ENCODE measurements around the gene EVA1A.

Gene EVA1A

GRCh38 chr2:75562513-75562864, 1.8 kb upstream of the EVA1A start:
- no peak for DNase-seq
- Histone ChIP-seq H3K27ac (ENCODE audit: insufficient read depth in 1 of 2, low read depth in 1 of 2, low read length in 2 of 2, poor library complexity in 1 of 2, severe bottlenecking in 2 of 2) (no peak overlapping the region), H3K36me3 (ENCODE audit: control insufficient read depth in 4 of 4, insufficient read depth in 4 of 4, low read length in 3 of 4) (no peaks in the 10 kb centered on the region), H3K4me3 (ENCODE audit: control insufficient read depth in 1 of 7, extremely low read depth in 1 of 7, insufficient read depth in 4 of 7, low read depth in 2 of 7, low read length in 6 of 7) (no peak overlapping the region), H3K27me3 (replicated peaks in 2 of 5; ENCODE audit: control insufficient read depth in 4 of 5, insufficient read depth in 5 of 5, low read length in 4 of 5) (peaks cover 0 to 65% (median 36%) of the 10 kb centered on the region in 5 experiments), H3K9me3 (ENCODE audit: control extremely low read depth in 1 of 5, control insufficient read depth in 4 of 5, insufficient read depth in 2 of 5, low read depth in 1 of 5, low read length in 4 of 5) (no peaks in the 10 kb centered on the region), H3K4me1 (ENCODE audit: control extremely low read depth in 1 of 4, control insufficient read depth in 4 of 4, insufficient read depth in 4 of 4, low read length in 3 of 4) (peaks cover 0 to 16% (median 7%) of the 10 kb centered on the region in 4 experiments)
- ChIA-PET CTCF (interaction anchor here (1.8 kb wide), 1 partner anchor 12 kb away, joined by 7 read pairs; no protein-coding TSS in a partner anchor), POLR2A (no interaction called here)
- 97% methylated on average over 5 of the region's 5 CpGs for WGBS (ENCODE audit: insufficient coverage)

- 85% methylated on average over 11 of the region's 11 CpGs for WGBS (ENCODE audit: insufficient coverage)
- no peak overlapping the region for H3K4me3 ChIP-seq (ENCODE audit: control insufficient read depth in 1 of 7, extremely low read depth in 1 of 7, insufficient read depth in 4 of 7, low read depth in 2 of 7, low read length in 6 of 7)
- H3K27ac ChIP-seq (ENCODE audit: insufficient read depth in 1 of 2, low read depth in 1 of 2, low read length in 2 of 2, poor library complexity in 1 of 2, severe bottlenecking in 2 of 2) = no peak overlapping the region
- H3K36me3 ChIP-seq (ENCODE audit: control insufficient read depth in 4 of 4, insufficient read depth in 4 of 4, low read length in 3 of 4) = no peaks in the 10 kb centered on the region
- peaks cover 0 to 72% (median 38%) of the 10 kb centered on the region in 5 experiments for H3K27me3 ChIP-seq (replicated peaks in 2 of 5; ENCODE audit: control insufficient read depth in 4 of 5, insufficient read depth in 5 of 5, low read length in 4 of 5)
- CTCF ChIA-PET = interaction anchor here (1.8 to 2.6 kb wide), 3 partner anchors 11 to 47 kb away, joined by 6 to 8 read pairs (median 7); no protein-coding TSS in a partner anchor
- H3K9me3 ChIP-seq (ENCODE audit: control extremely low read depth in 1 of 5, control insufficient read depth in 4 of 5, insufficient read depth in 2 of 5, low read depth in 1 of 5, low read length in 4 of 5) = no peaks in the 10 kb centered on the region
- DNase-seq = no peak
- peaks cover 0 to 16% (median 7%) of the 10 kb centered on the region in 4 experiments for H3K4me1 ChIP-seq (ENCODE audit: control extremely low read depth in 1 of 4, control insufficient read depth in 4 of 4, insufficient read depth in 4 of 4, low read length in 3 of 4)
- POLR2A ChIA-PET = no interaction called here
Measured at GRCh38 chr2:75561566-75562512, 1.1 kb upstream of the EVA1A start.

- H3K27me3 ChIP-seq (replicated peaks in 2 of 5; ENCODE audit: control insufficient read depth in 4 of 5, insufficient read depth in 5 of 5, low read length in 4 of 5) = peaks cover 0 to 79% (median 37%) of the 10 kb centered on the region in 5 experiments
- ChIA-PET CTCF (interaction anchor here (2.1 to 2.6 kb wide), 2 partner anchors 14 to 49 kb away, joined by 6 to 8 read pairs; no protein-coding TSS in a partner anchor), POLR2A (no interaction called here)
- peak in 2 of 3 donors; percentile 7 to 14 for DNase-seq
- WGBS (ENCODE audit: insufficient coverage) = 2% methylated on average over 42 of the region's 43 CpGs
- H3K36me3 ChIP-seq (ENCODE audit: control insufficient read depth in 4 of 4, insufficient read depth in 4 of 4, low read length in 3 of 4) = no peaks in the 10 kb centered on the region
- peak overlapping the region in 5 of 7 experiments; percentile 32 to 71 (median 63) for H3K4me3 ChIP-seq (ENCODE audit: control insufficient read depth in 1 of 7, extremely low read depth in 1 of 7, insufficient read depth in 4 of 7, low read depth in 2 of 7, low read length in 6 of 7)
- no peaks in the 10 kb centered on the region for H3K9me3 ChIP-seq (ENCODE audit: control extremely low read depth in 1 of 5, control insufficient read depth in 4 of 5, insufficient read depth in 2 of 5, low read depth in 1 of 5, low read length in 4 of 5)
- no peak overlapping the region for H3K27ac ChIP-seq (ENCODE audit: insufficient read depth in 1 of 2, low read depth in 1 of 2, low read length in 2 of 2, poor library complexity in 1 of 2, severe bottlenecking in 2 of 2)
- H3K4me1 ChIP-seq (ENCODE audit: control extremely low read depth in 1 of 4, control insufficient read depth in 4 of 4, insufficient read depth in 4 of 4, low read length in 3 of 4) = peaks cover 0 to 16% (median 7%) of the 10 kb centered on the region in 4 experiments
Measured at GRCh38 chr2:75560022-75560767, 544 bp downstream of the EVA1A start.

- ChIA-PET POLR2A (no interaction called here), CTCF (interaction anchor here (2.6 kb wide), 1 partner anchor 49 kb away, joined by 6 read pairs; no protein-coding TSS in a partner anchor)
- peaks cover 0 to 82% (median 33%) of the 10 kb centered on the region in 5 experiments for H3K27me3 ChIP-seq (replicated peaks in 2 of 5; ENCODE audit: control insufficient read depth in 4 of 5, insufficient read depth in 5 of 5, low read length in 4 of 5)
- H3K27ac ChIP-seq (ENCODE audit: insufficient read depth in 1 of 2, low read depth in 1 of 2, low read length in 2 of 2, poor library complexity in 1 of 2, severe bottlenecking in 2 of 2) = no peak overlapping the region
- peak overlapping the region in 4 of 7 experiments; percentile 32 to 71 (median 64) for H3K4me3 ChIP-seq (ENCODE audit: control insufficient read depth in 1 of 7, extremely low read depth in 1 of 7, insufficient read depth in 4 of 7, low read depth in 2 of 7, low read length in 6 of 7)
- peak in 1 of 3 donors; percentile 6 for DNase-seq
- peaks cover 0 to 16% (median 7%) of the 10 kb centered on the region in 4 experiments for H3K4me1 ChIP-seq (ENCODE audit: control extremely low read depth in 1 of 4, control insufficient read depth in 4 of 4, insufficient read depth in 4 of 4, low read length in 3 of 4)
- WGBS (ENCODE audit: insufficient coverage) = no CpG with 5 or more reads among the region's 8 CpGs
- no peaks in the 10 kb centered on the region for H3K36me3 ChIP-seq (ENCODE audit: control insufficient read depth in 4 of 4, insufficient read depth in 4 of 4, low read length in 3 of 4)
- no peaks in the 10 kb centered on the region for H3K9me3 ChIP-seq (ENCODE audit: control extremely low read depth in 1 of 5, control insufficient read depth in 4 of 5, insufficient read depth in 2 of 5, low read depth in 1 of 5, low read length in 4 of 5)
Measured at GRCh38 chr2:75559680-75560021, 1.1 kb downstream of the EVA1A start.

GRCh38 chr2:75558786-75559679, 1.7 kb downstream of the EVA1A start:
- Histone ChIP-seq H3K27me3 (replicated peaks in 2 of 5; ENCODE audit: control insufficient read depth in 4 of 5, insufficient read depth in 5 of 5, low read length in 4 of 5) (peaks cover 0 to 85% (median 33%) of the 10 kb centered on the region in 5 experiments), H3K9me3 (ENCODE audit: control extremely low read depth in 1 of 5, control insufficient read depth in 4 of 5, insufficient read depth in 2 of 5, low read depth in 1 of 5, low read length in 4 of 5) (no peaks in the 10 kb centered on the region), H3K36me3 (ENCODE audit: control insufficient read depth in 4 of 4, insufficient read depth in 4 of 4, low read length in 3 of 4) (no peaks in the 10 kb centered on the region), H3K4me1 (ENCODE audit: control extremely low read depth in 1 of 4, control insufficient read depth in 4 of 4, insufficient read depth in 4 of 4, low read length in 3 of 4) (peaks cover 0 to 16% (median 7%) of the 10 kb centered on the region in 4 experiments), H3K27ac (ENCODE audit: insufficient read depth in 1 of 2, low read depth in 1 of 2, low read length in 2 of 2, poor library complexity in 1 of 2, severe bottlenecking in 2 of 2) (no peak overlapping the region), H3K4me3 (ENCODE audit: control insufficient read depth in 1 of 7, extremely low read depth in 1 of 7, insufficient read depth in 4 of 7, low read depth in 2 of 7, low read length in 6 of 7) (no peak overlapping the region)
- CTCF ChIA-PET = interaction anchor here (2.6 kb wide), 1 partner anchor 50 kb away, joined by 6 read pairs; no protein-coding TSS in a partner anchor
- 92% methylated on average over 4 of the region's 9 CpGs for WGBS (ENCODE audit: insufficient coverage)
- DNase-seq = no peak
- POLR2A ChIA-PET = no interaction called here

- no CpG with 5 or more reads among the region's 6 CpGs for WGBS (ENCODE audit: insufficient coverage)
- Histone ChIP-seq H3K27ac (ENCODE audit: insufficient read depth in 1 of 2, low read depth in 1 of 2, low read length in 2 of 2, poor library complexity in 1 of 2, severe bottlenecking in 2 of 2) (no peak overlapping the region), H3K4me1 (ENCODE audit: control extremely low read depth in 1 of 4, control insufficient read depth in 4 of 4, insufficient read depth in 4 of 4, low read length in 3 of 4) (peaks cover 0 to 16% (median 7%) of the 10 kb centered on the region in 4 experiments), H3K9me3 (ENCODE audit: control extremely low read depth in 1 of 5, control insufficient read depth in 4 of 5, insufficient read depth in 2 of 5, low read depth in 1 of 5, low read length in 4 of 5) (no peaks in the 10 kb centered on the region), H3K36me3 (ENCODE audit: control insufficient read depth in 4 of 4, insufficient read depth in 4 of 4, low read length in 3 of 4) (no peaks in the 10 kb centered on the region), H3K4me3 (ENCODE audit: control insufficient read depth in 1 of 7, extremely low read depth in 1 of 7, insufficient read depth in 4 of 7, low read depth in 2 of 7, low read length in 6 of 7) (no peak overlapping the region), H3K27me3 (replicated peaks in 2 of 5; ENCODE audit: control insufficient read depth in 4 of 5, insufficient read depth in 5 of 5, low read length in 4 of 5) (peaks cover 0 to 84% (median 29%) of the 10 kb centered on the region in 5 experiments)
- ChIA-PET CTCF (no interaction called here), POLR2A (no interaction called here)
- no peak for DNase-seq
Measured at GRCh38 chr2:75558136-75558535, 2.6 kb downstream of the EVA1A start.

Data from common myeloid progenitor, CD34-positive (primary cell).